ENCODE measurements around the gene MNAT1.

Gene MNAT1

GRCh38 chr14:60951776-60952435 lies 217.3 kb downstream of the MNAT1 start:
- Histone ChIP-seq H4K20me1 (ENCODE audit: control insufficient read depth, insufficient read depth, low read depth, low read length) (no peaks in the 10 kb centered on the region), H3K27me3 (ENCODE audit: control insufficient read depth, low read length) (no peaks in the 10 kb centered on the region), H3K9me2 (replicated peaks; ENCODE audit: control insufficient read depth, low read length) (no peaks in the 10 kb centered on the region), H3K4me2 (ENCODE audit: low read length) (no peak overlapping the region), H3F3A (ENCODE audit: control insufficient read depth, insufficient read depth) (no peaks in the 10 kb centered on the region), H3K4me1 (ENCODE audit: control insufficient read depth, low read length) (no peaks in the 10 kb centered on the region), H3K79me2 (ENCODE audit: control insufficient read depth, low read length) (no peaks in the 10 kb centered on the region), H3K36me3 (ENCODE audit: control insufficient read depth, low read length) (no peaks in the 10 kb centered on the region), H3K27ac (ENCODE audit: low read depth, low read length) (no peak overlapping the region), H3K4me3 (ENCODE audit: low read length) (no peak overlapping the region), H3K9me3 (ENCODE audit: control insufficient read depth, insufficient read depth, low read length) (peaks cover 5% of the 10 kb centered on the region; the same call in 1 of the 2 replicates)
- TF ChIP-seq EZH2phosphoT487 (IDR thresholded peaks at IDR 0.05; ENCODE audit: borderline replicate concordance, low read length) (no peak), CTCF (IDR thresholded peaks at IDR 0.05; ENCODE audit: low read depth, low read length, poor library complexity, severe bottlenecking) (no peak)

GRCh38 chr14:60956202-60956601 lies 221.6 kb downstream of the MNAT1 start:
- no peaks in the 10 kb centered on the region for H3K36me3 ChIP-seq (ENCODE audit: control insufficient read depth, low read length)
- no peaks in the 10 kb centered on the region for H3K27me3 ChIP-seq (ENCODE audit: control insufficient read depth, low read length)
- H3K4me2 ChIP-seq (ENCODE audit: low read length): no peak overlapping the region
- no peaks in the 10 kb centered on the region for H3F3A ChIP-seq (ENCODE audit: control insufficient read depth, insufficient read depth)
- H4K20me1 ChIP-seq (ENCODE audit: control insufficient read depth, insufficient read depth, low read depth, low read length): no peaks in the 10 kb centered on the region
- no peak overlapping the region for H3K4me3 ChIP-seq (ENCODE audit: low read length)
- TF ChIP-seq EZH2phosphoT487 (IDR thresholded peaks at IDR 0.05; ENCODE audit: borderline replicate concordance, low read length): no peak
- no peak for TF ChIP-seq CTCF (IDR thresholded peaks at IDR 0.05; ENCODE audit: low read depth, low read length, poor library complexity, severe bottlenecking)
- H3K79me2 ChIP-seq (ENCODE audit: control insufficient read depth, low read length): no peaks in the 10 kb centered on the region
- H3K4me1 ChIP-seq (ENCODE audit: control insufficient read depth, low read length): no peaks in the 10 kb centered on the region
- H3K9me2 ChIP-seq (replicated peaks; ENCODE audit: control insufficient read depth, low read length): no peaks in the 10 kb centered on the region
- no peak overlapping the region for H3K27ac ChIP-seq (ENCODE audit: low read depth, low read length)
- H3K9me3 ChIP-seq (ENCODE audit: control insufficient read depth, insufficient read depth, low read length): peaks cover 13% of the 10 kb centered on the region

GRCh38 chr14:60956632-60957031 lies 222.1 kb downstream of the MNAT1 start:
- no peaks in the 10 kb centered on the region for H3K79me2 ChIP-seq (ENCODE audit: control insufficient read depth, low read length)
- H3K4me2 ChIP-seq (ENCODE audit: low read length): no peak overlapping the region
- no peaks in the 10 kb centered on the region for H3K27me3 ChIP-seq (ENCODE audit: control insufficient read depth, low read length)
- H3K9me2 ChIP-seq (replicated peaks; ENCODE audit: control insufficient read depth, low read length): no peaks in the 10 kb centered on the region
- no peaks in the 10 kb centered on the region for H3F3A ChIP-seq (ENCODE audit: control insufficient read depth, insufficient read depth)
- H4K20me1 ChIP-seq (ENCODE audit: control insufficient read depth, insufficient read depth, low read depth, low read length): no peaks in the 10 kb centered on the region
- H3K27ac ChIP-seq (ENCODE audit: low read depth, low read length): no peak overlapping the region
- peaks cover 13% of the 10 kb centered on the region for H3K9me3 ChIP-seq (ENCODE audit: control insufficient read depth, insufficient read depth, low read length)
- H3K4me1 ChIP-seq (ENCODE audit: control insufficient read depth, low read length): no peaks in the 10 kb centered on the region
- H3K36me3 ChIP-seq (ENCODE audit: control insufficient read depth, low read length): no peaks in the 10 kb centered on the region
- no peak for TF ChIP-seq EZH2phosphoT487 (IDR thresholded peaks at IDR 0.05; ENCODE audit: borderline replicate concordance, low read length)
- TF ChIP-seq CTCF (IDR thresholded peaks at IDR 0.05; ENCODE audit: low read depth, low read length, poor library complexity, severe bottlenecking): no peak
- no peak overlapping the region for H3K4me3 ChIP-seq (ENCODE audit: low read length)
